A673 (cell line): Measurements from ENCODE around the gene MEIKIN.

ENCODE experiments used
- CTCF ChIP-seq: fragments of 300-800, 200-600 bp; sonication (generic); conservative IDR thresholded peaks from 2 replicates; pipeline ENCODE4 v1.5.1; 2017; ENCODE audit warnings: low read depth, mild to moderate bottlenecking, antibody characterized with exemption, low read length, moderate library complexity, mixed read lengths
- EZH2 ChIP-seq: fragments of 200-600 bp; sonication (generic); IDR thresholded peaks from 2 replicates; pipeline ENCODE4 v1.6.1; 2017; ENCODE audit warnings: borderline replicate concordance, low read depth, mild to moderate bottlenecking, mixed read lengths, antibody characterized with exemption, low read length; ENCODE audit not compliant: poor library complexity, severe bottlenecking

- no peak for TF ChIP-seq CTCF
- no peak for TF ChIP-seq EZH2
Observed at GRCh38 chr5:131944702-131945550, 537 bp downstream of the MEIKIN start.
